Gastrocnemius medialis (tissue), 4 donors: ENCODE data around the gene TSPAN5.

Experiments
- POLR2A ChIP-seq, 2 donors: fragments of 450-650 bp; IDR thresholded peaks; one replicate each; pipeline ENCODE4 v1.6.1; 2017; ENCODE audit warnings: antibody characterized with exemption in 2 of 2, mild to moderate bottlenecking in 2 of 2, moderate library complexity in 2 of 2
- TF ChIP-seq, protein P1 (sequence below), 5 experiments: fragments of 450-650 bp in 3 of 5; fragments of 200-600 bp in 2 of 5; sonication (generic) in 2 of 5; IDR thresholded peaks in 4 of 5; conservative IDR thresholded peaks in 1 of 5; 1 replicate in 4 of 5; 2 replicates in 1 of 5; pipeline ENCODE4 v1.5.1; 2016 to 2019; ENCODE audit warnings: antibody characterized with exemption in 5 of 5, mild to moderate bottlenecking in 3 of 5, moderate library complexity in 3 of 5

GRCh38 chr4:98618680-98619079 lies 39.7 kb downstream of the TSPAN5 start:
- TF ChIP-seq POLR2A (IDR thresholded peaks at IDR 0.05) = no peak
- TF ChIP-seq, protein P1, sequence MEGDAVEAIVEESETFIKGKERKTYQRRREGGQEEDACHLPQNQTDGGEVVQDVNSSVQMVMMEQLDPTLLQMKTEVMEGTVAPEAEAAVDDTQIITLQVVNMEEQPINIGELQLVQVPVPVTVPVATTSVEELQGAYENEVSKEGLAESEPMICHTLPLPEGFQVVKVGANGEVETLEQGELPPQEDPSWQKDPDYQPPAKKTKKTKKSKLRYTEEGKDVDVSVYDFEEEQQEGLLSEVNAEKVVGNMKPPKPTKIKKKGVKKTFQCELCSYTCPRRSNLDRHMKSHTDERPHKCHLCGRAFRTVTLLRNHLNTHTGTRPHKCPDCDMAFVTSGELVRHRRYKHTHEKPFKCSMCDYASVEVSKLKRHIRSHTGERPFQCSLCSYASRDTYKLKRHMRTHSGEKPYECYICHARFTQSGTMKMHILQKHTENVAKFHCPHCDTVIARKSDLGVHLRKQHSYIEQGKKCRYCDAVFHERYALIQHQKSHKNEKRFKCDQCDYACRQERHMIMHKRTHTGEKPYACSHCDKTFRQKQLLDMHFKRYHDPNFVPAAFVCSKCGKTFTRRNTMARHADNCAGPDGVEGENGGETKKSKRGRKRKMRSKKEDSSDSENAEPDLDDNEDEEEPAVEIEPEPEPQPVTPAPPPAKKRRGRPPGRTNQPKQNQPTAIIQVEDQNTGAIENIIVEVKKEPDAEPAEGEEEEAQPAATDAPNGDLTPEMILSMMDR (IDR thresholded peaks at IDR 0.05 in 4 of 5, conservative IDR thresholded peaks at IDR 0.05 in 1 of 5) = no peak
